GM19193 (cell line): ENCODE results near the gene ASPSCR1.

ENCODE experiments used
- POLR2A ChIP-seq: IDR thresholded peaks from 4 replicates; pipeline ENCODE4 v1.6.1; 2011; ENCODE audit not compliant: insufficient read depth, insufficient read length; ENCODE audit errors: extremely low read depth

Gene ASPSCR1

DNA sequence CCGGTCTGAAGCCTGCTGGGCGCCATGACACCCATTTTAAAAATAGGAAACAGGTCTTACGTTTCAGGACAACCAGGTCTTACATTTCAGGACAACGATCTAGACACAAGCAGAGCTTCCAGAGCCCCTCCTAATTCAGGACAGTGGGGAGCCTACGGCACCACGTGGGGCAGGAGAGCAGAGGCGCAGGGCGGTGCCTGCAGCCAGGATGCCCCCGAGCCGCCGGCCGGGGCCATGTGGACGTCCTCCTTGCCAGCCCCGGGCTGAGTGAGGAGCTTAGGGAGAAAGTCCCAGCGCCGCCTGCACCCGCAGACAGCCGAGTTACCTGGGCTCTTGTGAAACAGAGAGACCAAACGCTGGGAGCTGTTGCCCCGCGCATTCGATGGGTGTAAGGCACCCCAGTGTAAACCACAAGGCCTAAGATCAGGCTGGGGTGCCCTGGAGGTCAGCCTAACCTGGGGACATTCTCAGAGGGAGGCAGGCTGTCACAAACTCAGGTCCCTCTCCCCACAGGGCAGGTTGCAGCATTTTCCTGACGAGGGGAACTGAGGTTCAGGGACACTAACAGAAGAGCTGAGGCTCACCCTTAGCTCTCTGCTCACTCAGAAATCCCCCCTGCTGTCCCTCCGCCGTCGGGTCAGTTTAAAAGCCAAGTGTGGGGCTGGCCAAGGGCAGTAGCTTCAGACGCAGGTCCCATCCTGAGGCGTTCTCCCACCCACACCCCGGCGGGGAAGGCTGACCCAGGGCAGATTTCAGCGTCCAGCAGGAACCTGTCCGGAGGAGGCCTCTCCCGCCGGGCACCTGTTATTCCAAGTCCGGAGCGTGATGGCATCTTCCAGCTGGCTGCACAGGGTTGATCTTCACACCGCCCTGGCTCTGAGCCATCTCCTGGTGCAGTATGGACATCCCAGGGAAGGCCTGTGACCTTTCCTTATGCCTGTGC lies 14.7 kb upstream of the ASPSCR1 start:
- no peak for TF ChIP-seq POLR2A

DNA sequence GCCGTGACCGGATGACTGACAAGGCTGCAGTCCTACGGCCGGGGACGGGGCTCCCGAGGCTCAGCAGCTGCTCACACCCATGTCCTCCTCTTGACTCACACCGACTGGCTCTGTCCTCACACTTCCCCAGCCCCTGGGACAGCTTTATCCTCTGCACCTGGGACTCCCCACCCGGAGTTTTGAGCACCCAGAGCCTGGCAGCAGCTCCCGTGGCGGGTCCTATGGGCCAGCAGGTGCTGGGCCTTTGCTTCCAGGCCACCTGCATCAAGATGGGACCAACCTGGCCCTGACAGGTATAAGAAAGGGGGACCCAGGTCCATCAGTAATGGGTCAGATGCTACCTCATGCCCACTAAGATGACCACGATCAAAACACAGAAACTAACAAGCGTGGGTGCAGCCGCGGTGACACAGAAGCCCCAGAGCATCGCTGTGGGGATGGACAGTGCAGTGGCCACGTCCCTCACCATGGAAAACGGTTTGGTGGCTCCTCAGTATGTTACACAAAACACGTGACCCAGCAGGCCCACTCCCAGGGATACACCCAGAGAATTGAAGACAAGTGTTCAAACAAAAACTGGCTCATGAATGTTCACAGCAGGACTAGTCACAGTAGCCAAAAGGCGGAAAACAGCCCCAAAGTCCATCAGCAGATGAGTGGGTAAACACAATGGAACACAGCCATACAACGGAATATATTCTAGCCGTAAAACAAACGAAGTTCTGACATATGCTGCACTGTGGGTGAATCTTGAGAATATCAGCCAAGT lies 13.2 kb upstream of the ASPSCR1 start:
- TF ChIP-seq POLR2A, result no peak

DNA sequence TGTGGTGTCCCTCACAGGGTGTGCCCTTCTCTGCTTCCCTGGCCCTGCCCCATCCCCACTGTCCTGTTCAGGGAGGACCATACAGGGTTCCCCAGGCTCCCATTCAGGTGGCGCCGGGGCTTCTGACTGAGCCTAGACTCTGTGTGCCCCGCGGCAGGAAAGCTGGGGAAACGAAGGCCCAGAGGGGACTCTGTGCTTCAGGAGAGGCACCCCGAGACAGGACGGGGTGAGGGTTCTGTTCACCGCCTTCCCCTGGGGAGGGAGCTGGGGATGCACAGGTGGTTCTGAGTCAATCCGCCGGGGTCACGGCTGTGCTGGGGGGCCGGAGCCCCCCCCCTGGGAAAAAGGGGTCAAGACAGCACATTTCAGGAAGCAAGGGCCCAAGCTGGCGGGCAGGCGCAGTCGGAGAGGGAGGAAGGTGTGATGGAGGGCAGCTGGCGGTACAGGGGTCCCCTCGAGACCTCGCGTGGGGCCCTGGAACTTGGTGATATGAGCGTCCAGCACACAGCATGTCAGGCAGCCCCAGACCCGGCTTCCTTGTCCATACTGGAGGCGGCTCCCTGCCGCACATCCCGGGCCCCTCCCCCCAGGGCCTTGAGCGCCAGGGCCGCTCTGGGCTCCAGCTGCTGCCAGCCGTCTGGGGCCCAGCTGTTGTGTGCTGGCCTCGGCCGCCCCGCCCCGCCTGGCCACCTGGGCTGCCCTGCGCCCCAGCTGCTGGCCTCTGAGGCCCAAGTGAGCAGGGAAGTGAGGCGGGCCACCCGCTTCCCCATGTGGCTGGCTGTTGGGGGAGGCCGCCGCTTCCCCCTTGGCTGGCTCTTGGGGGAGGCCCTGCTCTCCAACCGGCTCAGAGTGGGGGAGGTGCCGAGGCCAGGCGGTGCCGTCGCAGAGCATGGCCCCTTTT lies 10.8 kb upstream of the ASPSCR1 start:
- no peak for TF ChIP-seq POLR2A

DNA sequence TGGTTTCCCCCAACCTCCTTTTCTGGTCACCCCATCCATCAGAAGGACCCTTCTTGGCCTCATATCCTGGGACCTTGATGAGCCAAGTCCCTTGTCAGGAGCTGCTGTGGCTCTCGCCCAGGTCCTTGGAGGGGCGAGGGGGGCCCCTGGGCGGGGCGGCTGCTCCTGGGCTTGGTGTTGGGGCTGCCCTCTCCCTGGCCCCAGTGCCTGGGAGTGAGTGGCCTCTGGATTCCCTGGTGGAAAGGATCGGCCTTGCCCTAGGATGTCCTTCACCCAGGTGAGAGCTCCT lies 10.2 kb upstream of the ASPSCR1 start:
- no peak for TF ChIP-seq POLR2A

DNA sequence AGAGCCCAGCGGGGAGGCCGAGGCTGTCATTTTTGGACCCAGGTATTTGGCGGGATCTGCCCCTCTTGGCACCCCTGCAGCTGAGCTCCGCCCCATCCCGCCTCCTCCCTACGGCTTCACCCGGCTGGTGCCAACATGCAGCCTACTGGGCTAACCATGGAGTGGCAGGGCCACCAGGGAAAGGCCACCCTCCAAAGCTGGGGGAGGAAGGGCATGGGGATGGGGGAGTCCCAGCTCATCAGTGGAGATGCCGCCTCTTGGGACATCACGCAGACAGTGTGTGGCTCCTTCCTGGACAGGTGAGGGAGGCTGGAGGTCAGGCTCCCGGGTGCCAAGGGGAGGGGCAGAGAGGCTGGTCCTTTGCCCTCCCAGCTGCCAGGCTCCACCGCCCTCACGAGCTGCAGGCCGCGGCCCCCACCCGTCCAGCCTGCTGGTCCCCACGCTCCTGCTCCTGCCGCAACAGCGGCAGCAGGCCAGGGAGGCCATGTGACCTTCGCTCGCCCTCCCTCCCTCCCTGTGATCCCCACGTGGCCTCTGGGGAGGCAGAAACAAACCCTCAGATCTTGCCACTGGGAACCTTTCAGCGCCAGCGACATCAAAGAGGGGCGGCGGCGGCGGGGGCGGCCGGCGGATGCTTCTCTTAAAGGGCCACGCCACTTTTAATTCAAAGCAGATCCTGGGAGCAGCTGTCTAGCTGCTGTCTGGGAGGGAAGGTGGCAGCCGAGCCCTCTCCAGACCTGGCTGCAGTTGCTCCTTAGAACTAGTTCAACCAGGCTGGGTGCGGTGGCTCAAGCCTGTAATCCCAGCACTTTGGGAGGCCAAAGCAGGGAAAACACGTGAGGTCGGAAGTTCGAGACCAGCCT lies 9.7 kb upstream of the ASPSCR1 start:
- no peak for TF ChIP-seq POLR2A

DNA sequence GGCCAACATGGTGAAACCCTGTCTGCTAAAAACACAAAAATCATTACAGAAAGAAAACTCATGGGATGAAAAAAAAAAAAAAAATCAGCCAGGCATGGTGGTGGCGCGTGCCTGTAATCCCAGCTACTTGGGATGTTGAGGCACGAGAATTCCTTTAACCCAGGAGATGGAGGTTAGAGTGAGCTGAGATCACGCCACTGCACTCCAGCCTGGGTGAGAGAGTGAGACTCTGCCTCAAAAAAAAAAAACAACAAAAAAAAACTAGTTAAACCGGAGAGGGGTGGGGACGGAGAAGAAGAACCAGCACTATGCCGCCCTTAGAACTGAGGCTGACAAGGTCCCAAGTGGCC lies 9.1 kb upstream of the ASPSCR1 start:
- no peak for TF ChIP-seq POLR2A

DNA sequence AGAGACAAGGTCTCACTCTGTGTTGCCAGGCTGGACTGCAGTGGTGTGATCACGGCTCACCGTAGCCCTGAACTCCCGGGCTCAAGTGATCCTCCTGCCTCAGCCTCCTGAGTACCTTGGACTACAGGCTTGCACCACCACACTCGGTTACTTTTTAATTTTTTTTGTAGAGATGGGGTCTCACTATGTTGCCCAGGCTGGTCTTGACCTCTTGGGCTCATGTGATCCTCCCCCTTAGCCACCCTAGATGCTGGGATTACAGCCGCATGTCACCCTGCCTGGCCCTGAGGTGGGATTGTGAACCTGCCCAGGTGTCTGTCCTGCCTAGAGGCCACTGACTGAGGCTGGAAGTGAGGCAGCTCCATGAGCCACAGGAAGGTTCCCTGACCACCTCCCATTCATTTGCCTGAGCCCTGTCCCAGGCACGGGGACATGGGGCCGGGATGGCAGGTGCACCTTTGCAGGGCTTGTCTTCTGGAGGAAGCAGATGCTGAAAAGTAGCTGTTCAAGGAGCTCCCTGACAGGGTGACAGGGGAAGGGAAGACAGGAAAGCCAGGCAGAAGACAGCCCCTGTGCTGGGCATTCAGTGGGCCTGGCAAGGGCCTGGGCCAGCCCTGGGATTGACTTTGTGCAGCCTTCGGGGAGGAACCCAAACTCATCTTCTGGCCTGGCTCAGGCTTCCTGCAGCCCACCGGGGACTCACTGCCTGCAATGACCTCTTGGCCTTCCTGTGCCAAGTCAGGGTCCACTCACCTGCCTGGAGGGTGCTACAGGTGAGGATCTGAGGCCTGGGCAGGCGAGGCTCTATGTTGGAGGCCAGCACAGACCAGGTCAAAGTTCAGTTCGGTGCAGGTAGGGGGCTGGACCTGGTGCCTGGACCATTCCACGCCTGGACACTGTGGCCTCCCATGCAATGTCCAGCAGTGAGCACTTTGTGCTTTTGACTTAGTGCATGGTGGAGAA lies 8.3 kb upstream of the ASPSCR1 start:
- no peak for TF ChIP-seq POLR2A

DNA sequence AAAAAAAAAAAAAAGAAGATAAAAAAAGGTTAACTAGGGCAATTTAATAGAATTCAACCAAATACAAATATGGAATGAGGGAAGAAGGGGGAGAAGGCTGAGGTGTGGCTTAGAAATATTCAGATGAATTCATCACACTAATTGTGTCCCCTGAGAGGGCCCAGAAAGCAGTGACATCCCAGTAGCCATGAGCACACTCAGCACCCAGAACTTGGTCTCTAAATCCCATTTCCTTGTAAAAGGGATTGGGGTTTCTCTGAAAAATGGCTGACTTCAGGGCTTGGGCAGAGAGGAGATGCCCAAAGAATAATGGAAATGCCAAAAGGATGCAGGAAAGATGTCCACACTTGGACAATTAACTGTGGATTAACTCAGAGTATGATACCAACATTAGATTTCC lies 4.0 kb upstream of the ASPSCR1 start:
- TF ChIP-seq POLR2A, result no peak

DNA sequence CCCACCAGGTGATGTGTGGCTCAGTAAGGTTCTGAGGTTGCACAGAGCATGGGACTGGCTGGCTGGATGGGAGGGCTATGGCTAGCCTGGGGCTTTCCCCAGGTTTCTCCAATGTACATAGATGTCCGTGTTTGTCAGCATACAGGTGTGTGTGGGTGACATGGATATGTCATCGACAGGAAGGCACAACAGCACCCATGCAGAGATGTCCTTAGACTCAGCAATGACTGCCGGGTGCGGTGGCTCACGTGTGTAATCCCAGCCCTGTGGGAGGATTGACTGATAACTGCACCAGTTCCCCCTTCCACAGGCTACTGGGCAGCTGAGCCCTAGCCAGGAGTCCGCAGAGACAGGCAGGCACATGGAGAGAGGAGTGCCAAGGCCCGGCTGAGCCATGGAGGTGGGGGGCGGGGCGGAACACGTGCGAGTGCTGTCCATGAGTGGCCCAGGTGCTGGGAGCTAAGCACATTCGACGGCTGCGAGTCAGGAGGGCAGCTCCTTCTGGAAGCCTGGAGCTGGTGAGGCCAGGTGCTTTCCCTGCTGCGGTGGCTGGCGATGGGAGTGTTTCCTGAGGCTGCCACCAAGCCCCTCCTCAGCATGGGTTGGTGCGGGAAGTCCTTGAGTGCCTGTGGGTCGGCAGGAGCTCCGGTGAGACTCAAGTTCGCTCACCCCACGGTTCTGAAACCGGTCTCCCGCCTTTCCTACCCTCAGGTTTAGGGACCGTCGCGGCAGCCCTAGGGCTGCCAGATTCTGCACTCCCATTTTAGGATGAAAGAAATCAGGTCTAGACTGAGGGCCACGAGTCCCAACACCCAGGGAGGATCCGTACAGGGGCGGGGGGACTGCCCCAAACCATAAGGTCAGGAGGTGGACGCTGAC lies 858 bp upstream of the ASPSCR1 start:
- TF ChIP-seq POLR2A, result no peak

DNA sequence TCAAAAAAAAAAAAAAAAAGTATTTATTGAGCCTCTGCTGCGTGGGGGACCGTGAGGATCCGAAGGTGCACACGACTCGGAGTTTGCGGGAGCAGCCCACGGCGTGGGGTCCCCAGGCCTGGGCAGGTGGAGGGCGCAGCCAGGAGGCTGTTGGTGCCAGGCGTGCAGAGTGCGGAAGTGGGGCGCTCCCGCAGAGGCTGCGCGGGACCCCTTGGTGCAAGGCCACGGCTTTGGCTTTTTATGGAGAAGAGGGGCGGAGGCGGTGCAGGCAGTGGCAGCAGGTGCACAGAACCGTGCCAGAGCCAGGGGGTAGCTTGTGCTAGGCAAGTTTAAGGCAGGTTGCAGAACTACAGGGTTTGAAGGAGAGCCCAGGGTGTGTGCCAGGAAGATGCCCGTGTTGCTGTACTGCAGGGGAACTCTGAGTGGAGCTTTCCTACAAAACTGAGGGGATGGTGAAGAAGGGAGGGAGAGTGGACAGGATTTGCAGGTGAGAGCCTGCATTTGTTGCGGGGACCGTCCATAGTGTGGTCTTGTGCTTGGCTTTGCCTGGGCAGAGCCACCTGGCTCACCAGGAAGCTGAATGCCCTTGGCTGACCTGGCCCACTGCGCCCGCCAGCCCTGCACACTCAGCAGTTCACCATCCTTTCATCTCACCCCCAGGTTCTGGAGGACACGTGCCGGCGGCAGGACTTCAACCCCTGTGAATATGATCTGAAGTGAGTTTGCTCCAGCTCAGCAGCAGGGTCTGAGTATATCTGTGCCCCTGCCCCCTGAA lies 1.3 kb downstream of the ASPSCR1 start:
- TF ChIP-seq POLR2A, result no peak

DNA sequence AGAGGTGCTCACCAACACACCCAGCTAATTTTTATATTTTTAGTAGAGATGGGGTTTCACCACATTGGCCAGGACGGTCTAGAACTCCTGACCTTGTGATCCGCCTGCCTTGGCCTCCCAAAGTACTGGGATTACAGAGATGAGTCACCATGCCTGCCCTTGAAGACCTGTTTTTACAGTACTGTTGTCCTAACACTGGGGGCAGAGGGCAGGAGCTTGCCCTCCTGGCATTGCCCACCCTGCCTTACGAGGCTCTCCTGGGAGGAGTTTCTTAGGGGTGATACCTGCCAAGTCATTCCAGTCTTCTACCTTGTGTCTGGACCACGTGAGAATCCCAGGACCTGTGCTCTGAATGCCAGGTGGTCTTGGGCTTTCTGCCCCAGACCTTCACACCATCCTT lies 2.7 kb downstream of the ASPSCR1 start:
- TF ChIP-seq POLR2A, result no peak
